HEK293 (cell line): ENCODE data around the gene EIF4B.

ENCODE experiments used
- CTCF ChIA-PET: fragments of 350-600 bp; formaldehyde crosslinking; extraction: SDS; loops from one replicate; lab custom pipeline; 2021; ENCODE audit warnings: antibody characterized with exemption; lab: Yijun Ruan, JAX
- POLR2A ChIA-PET: fragments of 300-600 bp; formaldehyde crosslinking; extraction: SDS; loops from one replicate; lab custom pipeline; 2020; ENCODE audit warnings: antibody characterized with exemption, inconsistent platforms; lab: Yijun Ruan, JAX
- H3K27ac ChIP-seq: fragments of 200-500 bp; sonication (Bioruptor generic); 2 replicates; pipeline ENCODE4 v1.5.1; 2014; ENCODE audit warnings: low read depth, low read length, control low read depth, inconsistent platforms; ENCODE audit errors: extremely low read depth
- H3K36me3 ChIP-seq, 2 experiments: fragments of 200-500 bp in 1 of 2; sonication (Bioruptor generic) in 1 of 2; 1 replicate in 1 of 2; 2 replicates in 1 of 2; pipeline ENCODE4 v1.5.1; 2014 to 2017; ENCODE audit warnings: inconsistent platforms in 2 of 2, low read length in 2 of 2; ENCODE audit not compliant: control insufficient read depth in 2 of 2, insufficient read depth in 1 of 2
- H3K4me1 ChIP-seq: fragments of 200-500 bp; sonication (Bioruptor generic); 2 replicates; pipeline ENCODE4 v1.5.1; 2014; ENCODE audit warnings: mild to moderate bottlenecking, low read length, inconsistent platforms; ENCODE audit not compliant: control insufficient read depth, insufficient read depth
- H3K4me3 ChIP-seq: 2 replicates; pipeline ENCODE4 v1.5.1; 2011; ENCODE audit warnings: low read depth, mild to moderate bottlenecking, control low read depth, low read length, moderate library complexity
- H3K9me3 ChIP-seq: fragments of 200-500 bp; sonication (Bioruptor generic); 2 replicates; pipeline ENCODE4 v1.5.1; 2014; ENCODE audit warnings: low read depth, low read length, inconsistent platforms; ENCODE audit not compliant: control insufficient read depth, insufficient read depth
- AEBP2 ChIP-seq: fragments of 450-650 bp; formaldehyde crosslinking; IDR thresholded peaks from 2 replicates; pipeline ENCODE4 v1.5.1; 2016; ENCODE audit warnings: missing biosample characterization, missing genetic modification characterization, borderline replicate concordance
- KLF1 ChIP-seq: fragments of 450-650 bp; formaldehyde crosslinking; IDR thresholded peaks from 2 replicates; pipeline ENCODE4 v1.5.1; 2016; ENCODE audit warnings: missing biosample characterization, missing genetic modification characterization
- MEIS1 ChIP-seq: sonication (generic); formaldehyde crosslinking; IDR thresholded peaks from 2 replicates; pipeline ENCODE4 v1.8.1; 2022; ENCODE audit warnings: missing genetic modification reagents, mild to moderate bottlenecking, borderline replicate concordance
- SP2 ChIP-seq: fragments of 450-650 bp; formaldehyde crosslinking; IDR thresholded peaks from 2 replicates; pipeline ENCODE4 v1.5.1; 2016; ENCODE audit warnings: missing biosample characterization, missing genetic modification characterization
- SP3 ChIP-seq: fragments of 450-650 bp; formaldehyde crosslinking; IDR thresholded peaks from 2 replicates; pipeline ENCODE4 v1.5.1; 2016; ENCODE audit warnings: missing biosample characterization, missing genetic modification characterization
- TSHZ1 ChIP-seq: fragments of 450-650 bp; formaldehyde crosslinking; IDR thresholded peaks from 2 replicates; pipeline ENCODE4 v1.5.1; 2016; ENCODE audit warnings: missing biosample characterization, missing genetic modification characterization, borderline replicate concordance
- WT1 ChIP-seq: fragments of 450-650 bp; formaldehyde crosslinking; IDR thresholded peaks from 2 replicates; pipeline ENCODE4 v1.5.1; 2016; ENCODE audit warnings: missing biosample characterization, missing genetic modification characterization
- ZIC2 ChIP-seq: fragments of 450-650 bp; formaldehyde crosslinking; IDR thresholded peaks from 2 replicates; pipeline ENCODE4 v1.5.1; 2016; ENCODE audit warnings: missing biosample characterization, missing genetic modification characterization
- ZNF140 ChIP-seq: fragments of 450-650 bp; formaldehyde crosslinking; IDR thresholded peaks from 2 replicates; pipeline ENCODE4 v1.5.1; 2016; ENCODE audit warnings: missing biosample characterization, missing genetic modification characterization
- ZNF366 ChIP-seq: fragments of 450-650 bp; formaldehyde crosslinking; conservative IDR thresholded peaks from 2 replicates; pipeline ENCODE4 v1.5.1; 2016; ENCODE audit warnings: missing biosample characterization, missing genetic modification characterization
- ZNF488 ChIP-seq: fragments of 450-650 bp; formaldehyde crosslinking; IDR thresholded peaks from 2 replicates; pipeline ENCODE4 v1.5.1; 2016; ENCODE audit warnings: missing biosample characterization, missing genetic modification characterization
- ZNF501 ChIP-seq: fragments of 450-650 bp; formaldehyde crosslinking; IDR thresholded peaks from 2 replicates; pipeline ENCODE4 v1.5.1; 2016; ENCODE audit warnings: missing biosample characterization, missing genetic modification characterization
- ZNF510 ChIP-seq: fragments of 450-650 bp; formaldehyde crosslinking; IDR thresholded peaks from 2 replicates; pipeline ENCODE4 v1.5.1; 2018; ENCODE audit warnings: mild to moderate bottlenecking, missing genetic modification characterization, missing biosample characterization; ENCODE audit not compliant: insufficient replicate concordance
- ZNF513 ChIP-seq: fragments of 450-650 bp; IDR thresholded peaks from 2 replicates; pipeline ENCODE4 v1.5.1; 2018; ENCODE audit warnings: missing biosample characterization, missing genetic modification characterization
- ZNF600 ChIP-seq: fragments of 450-650 bp; formaldehyde crosslinking; IDR thresholded peaks from 2 replicates; pipeline ENCODE4 v1.5.1; 2016; ENCODE audit warnings: missing biosample characterization, missing genetic modification characterization
- ZNF664 ChIP-seq: fragments of 450-650 bp; formaldehyde crosslinking; IDR thresholded peaks from 2 replicates; pipeline ENCODE4 v1.5.1; 2016; ENCODE audit warnings: missing biosample characterization, missing genetic modification characterization
- ZNF791 ChIP-seq: fragments of 450-650 bp; formaldehyde crosslinking; IDR thresholded peaks from 2 replicates; pipeline ENCODE4 v1.5.1; 2016; ENCODE audit warnings: missing biosample characterization, missing genetic modification characterization
- TF ChIP-seq, protein P1 (sequence below): fragments of 450-650 bp; formaldehyde crosslinking; IDR thresholded peaks from 2 replicates; pipeline ENCODE4 v1.5.1; 2016; ENCODE audit warnings: missing biosample characterization, missing genetic modification characterization, low read depth
- TF ChIP-seq, protein P2 (sequence below): fragments of 450-650 bp; formaldehyde crosslinking; IDR thresholded peaks from 2 replicates; pipeline ENCODE4 v1.5.1; 2016; ENCODE audit warnings: missing biosample characterization, missing genetic modification characterization, low read depth
- TF ChIP-seq, protein P3 (sequence below): fragments of 450-650 bp; formaldehyde crosslinking; IDR thresholded peaks from 2 replicates; pipeline ENCODE4 v1.5.1; 2016; ENCODE audit warnings: missing biosample characterization, missing genetic modification characterization

The EIF4B gene

GRCh38 chr12:53054112-53054878, 48.0 kb downstream of the EIF4B start (continued):
- peak; percentile 26; the same call in 1 of the 2 replicates for TF ChIP-seq ZNF501 (tag by site-specific recombination)
- TF ChIP-seq SP3 (tag by site-specific recombination), result peak; percentile 89
- no peak for TF ChIP-seq ZNF664 (tag by site-specific recombination)
- TF ChIP-seq, protein P1, sequence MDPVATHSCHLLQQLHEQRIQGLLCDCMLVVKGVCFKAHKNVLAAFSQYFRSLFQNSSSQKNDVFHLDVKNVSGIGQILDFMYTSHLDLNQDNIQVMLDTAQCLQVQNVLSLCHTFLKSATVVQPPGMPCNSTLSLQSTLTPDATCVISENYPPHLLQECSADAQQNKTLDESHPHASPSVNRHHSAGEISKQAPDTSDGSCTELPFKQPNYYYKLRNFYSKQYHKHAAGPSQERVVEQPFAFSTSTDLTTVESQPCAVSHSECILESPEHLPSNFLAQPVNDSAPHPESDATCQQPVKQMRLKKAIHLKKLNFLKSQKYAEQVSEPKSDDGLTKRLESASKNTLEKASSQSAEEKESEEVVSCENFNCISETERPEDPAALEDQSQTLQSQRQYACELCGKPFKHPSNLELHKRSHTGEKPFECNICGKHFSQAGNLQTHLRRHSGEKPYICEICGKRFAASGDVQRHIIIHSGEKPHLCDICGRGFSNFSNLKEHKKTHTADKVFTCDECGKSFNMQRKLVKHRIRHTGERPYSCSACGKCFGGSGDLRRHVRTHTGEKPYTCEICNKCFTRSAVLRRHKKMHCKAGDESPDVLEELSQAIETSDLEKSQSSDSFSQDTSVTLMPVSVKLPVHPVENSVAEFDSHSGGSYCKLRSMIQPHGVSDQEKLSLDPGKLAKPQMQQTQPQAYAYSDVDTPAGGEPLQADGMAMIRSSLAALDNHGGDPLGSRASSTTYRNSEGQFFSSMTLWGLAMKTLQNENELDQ (tag by site-specific recombination), result no peak
- TF ChIP-seq ZNF140 (tag by site-specific recombination), result no peak
- TF ChIP-seq, protein P2, sequence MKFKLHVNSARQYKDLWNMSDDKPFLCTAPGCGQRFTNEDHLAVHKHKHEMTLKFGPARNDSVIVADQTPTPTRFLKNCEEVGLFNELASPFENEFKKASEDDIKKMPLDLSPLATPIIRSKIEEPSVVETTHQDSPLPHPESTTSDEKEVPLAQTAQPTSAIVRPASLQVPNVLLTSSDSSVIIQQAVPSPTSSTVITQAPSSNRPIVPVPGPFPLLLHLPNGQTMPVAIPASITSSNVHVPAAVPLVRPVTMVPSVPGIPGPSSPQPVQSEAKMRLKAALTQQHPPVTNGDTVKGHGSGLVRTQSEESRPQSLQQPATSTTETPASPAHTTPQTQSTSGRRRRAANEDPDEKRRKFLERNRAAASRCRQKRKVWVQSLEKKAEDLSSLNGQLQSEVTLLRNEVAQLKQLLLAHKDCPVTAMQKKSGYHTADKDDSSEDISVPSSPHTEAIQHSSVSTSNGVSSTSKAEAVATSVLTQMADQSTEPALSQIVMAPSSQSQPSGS (tag by site-specific recombination), result peak; percentile 98
- TF ChIP-seq WT1, result 0 out of 2 replicates have a peak, but pooled peaks have one; percentile 20
- TF ChIP-seq, all 188 proteins: peak for 29

- no peak overlapping the region for H3K4me3 ChIP-seq
- POLR2A ChIA-PET, result interaction anchor here (0.5 to 2.1 kb wide), 5 partner anchors 10 to 266 kb away, joined by 3 to 18 read pairs (median 4); partner anchors contain the start of genes AAAS and EIF4B
- peaks cover 0 to 18% of the 10 kb centered on the region in 2 experiments; a peak in 1 of 3 replicates for H3K36me3 ChIP-seq
- no peaks in the 10 kb centered on the region for H3K9me3 ChIP-seq
- CTCF ChIA-PET, result interaction anchor here (0.6 to 4.7 kb wide), 6 partner anchors 9 to 43 kb away, joined by 3 to 59 read pairs (median 8); partner anchors contain the start of genes IGFBP6 and SPRYD3
- H3K27ac ChIP-seq, result no peak overlapping the region
- H3K4me1 ChIP-seq, result peaks cover 11% of the 10 kb centered on the region
- TF ChIP-seq SP3 (tag by site-specific recombination), result no peak
- no peak for TF ChIP-seq ZIC2 (tag by site-specific recombination)
- no peak for TF ChIP-seq ZNF366
- no peak for TF ChIP-seq ZNF510 (tag by site-specific recombination)
- no peak for TF ChIP-seq KLF1 (tag by site-specific recombination)
- TF ChIP-seq, protein P3, sequence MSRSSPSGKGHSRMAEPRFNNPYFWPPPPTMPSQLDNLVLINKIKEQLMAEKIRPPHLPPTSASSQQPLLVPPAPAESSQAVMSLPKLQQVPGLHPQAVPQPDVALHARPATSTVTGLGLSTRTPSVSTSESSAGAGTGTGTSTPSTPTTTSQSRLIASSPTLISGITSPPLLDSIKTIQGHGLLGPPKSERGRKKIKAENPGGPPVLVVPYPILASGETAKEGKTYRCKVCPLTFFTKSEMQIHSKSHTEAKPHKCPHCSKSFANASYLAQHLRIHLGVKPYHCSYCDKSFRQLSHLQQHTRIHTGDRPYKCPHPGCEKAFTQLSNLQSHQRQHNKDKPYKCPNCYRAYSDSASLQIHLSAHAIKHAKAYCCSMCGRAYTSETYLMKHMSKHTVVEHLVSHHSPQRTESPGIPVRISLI (tag by site-specific recombination), result no peak
- no peak for TF ChIP-seq ZNF488 (tag by site-specific recombination)
- TF ChIP-seq SP2 (tag by site-specific recombination), result no peak
- TF ChIP-seq TSHZ1, result no peak
- TF ChIP-seq ZNF791 (tag by site-specific recombination), result no peak
- TF ChIP-seq MEIS1 (CRISPR knock-in tag), result no peak
- no peak for TF ChIP-seq ZNF600
- no peak for TF ChIP-seq AEBP2
- no peak for TF ChIP-seq ZNF513
Measured at GRCh38 chr12:53055471-53056266, 49.4 kb downstream of the EIF4B start.
